Panc1 (cell line): ENCODE data around the gene NFIB. TPM values are rescaled to one million over a fixed set of nuclear protein-coding genes. Genes with fewer than 3 reads are reported as not detected.

Source experiments
- ATAC-seq: fragments of 200-7000 bp; cut with Tn5 transposase; 2 replicates; pipeline ENCODE4 v1.9.1; 2020; ENCODE audit warnings: mild to moderate bottlenecking, moderate library complexity
- BruUV-seq: library from RNA; stranded (reverse); fragments of 400-500 nt; replicated peaks from 2 replicates; lab custom pipeline; 2021; lab: Mats Ljungman, UMichigan
- CTCF ChIA-PET: fragments of 300-600 bp; sonication (Branson Sonifier 250); formaldehyde crosslinking; loops from one replicate; lab custom pipeline; 2022; ENCODE audit warnings: antibody characterized with exemption; lab: Charles Lee
- POLR2A ChIA-PET: fragments of 300-600 bp; sonication (Branson Sonifier 250); formaldehyde crosslinking; loops from one replicate; lab custom pipeline; 2022; ENCODE audit warnings: antibody characterized with exemption; lab: Charles Lee
- DNase-seq: peaks from one replicate; pipeline ENCODE4 v3.0.0-alpha.2; 2010; ENCODE audit warnings: low read depth, low spot score
- H3K27ac ChIP-seq: 2 replicates; pipeline ENCODE4 v1.5.1; 2011; ENCODE audit warnings: mild to moderate bottlenecking, low read length, inconsistent platforms
- H3K27me3 ChIP-seq: fragments of 200-500 bp; sonication (Bioruptor generic); 2 replicates; pipeline ENCODE4 v1.6.0; 2014; ENCODE audit warnings: low read length, inconsistent platforms; ENCODE audit not compliant: control insufficient read depth, insufficient read depth
- H3K36me3 ChIP-seq: fragments of 200-500 bp; sonication (Bioruptor generic); 2 replicates; pipeline ENCODE4 v1.5.1; 2014; ENCODE audit warnings: inconsistent platforms, mild to moderate bottlenecking, low read length, moderate library complexity; ENCODE audit not compliant: control insufficient read depth, insufficient read depth
- H3K4me1 ChIP-seq: 2 replicates; pipeline ENCODE4 v1.5.1; 2011; ENCODE audit warnings: inconsistent platforms, mild to moderate bottlenecking, low read length, moderate library complexity; ENCODE audit not compliant: control insufficient read depth, insufficient read depth
- H3K4me3 ChIP-seq, 2 experiments: 2 replicates each; pipeline ENCODE4 v1.5.1; 2011 to 2012; ENCODE audit warnings: low read depth in 2 of 2, low read length in 2 of 2, mild to moderate bottlenecking in 2 of 2, inconsistent platforms in 1 of 2, moderate library complexity in 1 of 2
- H3K9me3 ChIP-seq: fragments of 200-500 bp; sonication (Bioruptor generic); 2 replicates; pipeline ENCODE4 v1.5.1; 2014; ENCODE audit warnings: low read depth, mild to moderate bottlenecking, inconsistent platforms, low read length, moderate library complexity; ENCODE audit not compliant: control insufficient read depth, insufficient read depth
- CTCF ChIP-seq: fragments of 450-650 bp; IDR thresholded peaks from 2 replicates; pipeline ENCODE4 v1.5.1; 2017; ENCODE audit warnings: mild to moderate bottlenecking
- POLR2AphosphoS5 ChIP-seq: IDR thresholded peaks from 2 replicates; pipeline ENCODE4 v1.6.1; 2012; ENCODE audit warnings: mild to moderate bottlenecking, low read depth, low read length, moderate library complexity
- REST ChIP-seq, 2 experiments: IDR thresholded peaks; 2 replicates each; pipeline ENCODE4 v1.6.1; 2011 to 2012; ENCODE audit warnings: low read depth in 2 of 2, control low read depth in 1 of 2, low read length in 1 of 2, mild to moderate bottlenecking in 1 of 2, moderate library complexity in 1 of 2; ENCODE audit not compliant: insufficient read depth in 1 of 2
- SIN3A ChIP-seq: IDR thresholded peaks from 2 replicates; pipeline ENCODE4 v1.6.1; 2012; ENCODE audit warnings: low read depth, mild to moderate bottlenecking, low read length, moderate library complexity, borderline replicate concordance; ENCODE audit not compliant: insufficient read depth
- TCF7L2 ChIP-seq: IDR thresholded peaks from 2 replicates; pipeline ENCODE4 v1.6.1; 2011; ENCODE audit warnings: mild to moderate bottlenecking, low read depth, low read length, inconsistent platforms
- in situ Hi-C: cut with HindIII; loops from 2 replicates; pipeline ENCODE4 v1.10.0; 2016; ENCODE audit warnings: low sequenced_read_pairs, low pct_unique_long_range_greater_than_20kb
- intact Hi-C: fragments of 100-400 bp; cut with micrococcal nuclease; formaldehyde crosslinking; loops from one replicate; pipeline ENCODE4 v1.10.0; 2022; ENCODE audit not compliant: unreplicated experiment
- total RNA-seq: library from RNA; stranded (reverse); gene quantifications from one replicate; pipeline ENCODE4 v1.2.1, GENCODE V29; 2021; ENCODE audit not compliant: unreplicated experiment

NFIB gene
- total RNA-seq, 1 experiment from 2014 or later = 26.7 TPM

GRCh38 chr9:14054096-14054495 lies 259.8 kb downstream of the NFIB start:
- BruUV-seq = no TSS peak
- CTCF ChIA-PET = no interaction called here

GRCh38 chr9:14052359-14052758 lies 261.6 kb downstream of the NFIB start:
- no TSS peak for BruUV-seq
- H3K27me3 ChIP-seq = no peaks in the 10 kb centered on the region
- CTCF ChIA-PET = no interaction called here
- TF ChIP-seq REST (IDR thresholded peaks at IDR 0.05; ENCODE audit: insufficient read depth in 1 of 2, low read depth in 2 of 2, low read length in 1 of 2) (no peak), CTCF (no peak), TCF7L2 (no peak), SIN3A (no peak), POLR2AphosphoS5 (no peak)
- no peaks in the 10 kb centered on the region for H3K9me3 ChIP-seq
- no peak for ATAC-seq
- H3K27ac ChIP-seq = no peak overlapping the region
- no peaks in the 10 kb centered on the region for H3K4me1 ChIP-seq
- no peak for DNase-seq
- intact Hi-C loops = no loop called here
- POLR2A ChIA-PET = no interaction called here
- no peaks in the 10 kb centered on the region for H3K36me3 ChIP-seq
- no peak overlapping the region for H3K4me3 ChIP-seq
- in situ Hi-C loops = no loop called here

More at GRCh38 chr9:14054096-14054495, 259.8 kb downstream of the NFIB start:
- Histone ChIP-seq H3K36me3 (no peaks in the 10 kb centered on the region), H3K9me3 (no peaks in the 10 kb centered on the region), H3K4me1 (no peaks in the 10 kb centered on the region), H3K27ac (no peak overlapping the region), H3K27me3 (no peaks in the 10 kb centered on the region), H3K4me3 (no peak overlapping the region)
- DNase-seq = no peak
- in situ Hi-C loops (no loop called here), intact Hi-C loops (no loop called here)
- POLR2A ChIA-PET = no interaction called here
- no peak for TF ChIP-seq REST (IDR thresholded peaks at IDR 0.05; ENCODE audit: insufficient read depth in 1 of 2, low read depth in 2 of 2, low read length in 1 of 2)
- TF ChIP-seq SIN3A = no peak
- TF ChIP-seq POLR2AphosphoS5 = no peak
- TF ChIP-seq TCF7L2 = no peak
- no peak for TF ChIP-seq CTCF
- no peak for ATAC-seq
